LNCaP clone FGC (cell line): ENCODE data around the gene POU6F2.
"Not testable (repeated sequence)": the region's sequence is repeated elsewhere in the genome, so short reads cannot be mapped to it uniquely, and the experiment has no call there.

Source experiments
- DNase-seq: peaks from one replicate; pipeline ENCODE4 v3.0.0-alpha.2; 2011; ENCODE audit warnings: low read depth
- H3K4me3 ChIP-seq: 2 replicates; pipeline ENCODE4 v1.5.1; 2011; ENCODE audit warnings: mild to moderate bottlenecking, low read depth, low read length, control low read depth
- TF ChIP-seq, protein P1 (sequence below): IDR thresholded peaks from 2 replicates; pipeline ENCODE4 v1.5.1; 2012; ENCODE audit warnings: mild to moderate bottlenecking; ENCODE audit not compliant: control insufficient read depth, insufficient read depth; ENCODE audit errors: extremely low read depth

POU6F2 gene

DNA sequence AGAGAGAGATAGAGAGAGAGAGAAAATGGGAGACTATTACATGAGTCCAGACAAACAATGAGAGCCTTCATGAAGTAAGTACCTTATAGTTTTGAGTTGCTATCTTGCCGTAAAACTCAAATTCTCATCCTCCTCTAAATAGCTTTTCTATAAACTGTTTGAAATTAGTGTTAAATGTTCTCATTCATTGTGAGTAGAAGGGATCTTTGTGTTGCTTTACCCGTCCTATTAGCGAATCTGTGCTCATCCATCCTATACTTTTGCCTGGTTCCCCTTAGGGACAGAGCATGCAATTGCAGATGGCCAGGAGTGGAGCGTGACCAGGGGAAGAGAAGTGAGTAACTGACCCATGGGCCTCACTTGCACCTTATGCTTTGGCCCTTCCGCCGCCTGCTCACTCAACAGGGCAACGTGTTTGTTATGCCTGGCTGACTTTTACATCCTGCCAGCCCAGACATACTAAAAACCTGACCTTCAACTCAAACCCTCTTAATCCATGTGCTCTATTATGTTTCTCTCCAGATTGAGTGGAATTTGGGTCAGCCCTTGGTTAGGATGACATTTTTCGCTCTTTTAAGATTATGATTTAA lies 344.3 kb downstream of the POU6F2 start:
- TF ChIP-seq, protein P1, sequence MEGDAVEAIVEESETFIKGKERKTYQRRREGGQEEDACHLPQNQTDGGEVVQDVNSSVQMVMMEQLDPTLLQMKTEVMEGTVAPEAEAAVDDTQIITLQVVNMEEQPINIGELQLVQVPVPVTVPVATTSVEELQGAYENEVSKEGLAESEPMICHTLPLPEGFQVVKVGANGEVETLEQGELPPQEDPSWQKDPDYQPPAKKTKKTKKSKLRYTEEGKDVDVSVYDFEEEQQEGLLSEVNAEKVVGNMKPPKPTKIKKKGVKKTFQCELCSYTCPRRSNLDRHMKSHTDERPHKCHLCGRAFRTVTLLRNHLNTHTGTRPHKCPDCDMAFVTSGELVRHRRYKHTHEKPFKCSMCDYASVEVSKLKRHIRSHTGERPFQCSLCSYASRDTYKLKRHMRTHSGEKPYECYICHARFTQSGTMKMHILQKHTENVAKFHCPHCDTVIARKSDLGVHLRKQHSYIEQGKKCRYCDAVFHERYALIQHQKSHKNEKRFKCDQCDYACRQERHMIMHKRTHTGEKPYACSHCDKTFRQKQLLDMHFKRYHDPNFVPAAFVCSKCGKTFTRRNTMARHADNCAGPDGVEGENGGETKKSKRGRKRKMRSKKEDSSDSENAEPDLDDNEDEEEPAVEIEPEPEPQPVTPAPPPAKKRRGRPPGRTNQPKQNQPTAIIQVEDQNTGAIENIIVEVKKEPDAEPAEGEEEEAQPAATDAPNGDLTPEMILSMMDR: no peak
- no peak for DNase-seq
- H3K4me3 ChIP-seq: no peak overlapping the region

DNA sequence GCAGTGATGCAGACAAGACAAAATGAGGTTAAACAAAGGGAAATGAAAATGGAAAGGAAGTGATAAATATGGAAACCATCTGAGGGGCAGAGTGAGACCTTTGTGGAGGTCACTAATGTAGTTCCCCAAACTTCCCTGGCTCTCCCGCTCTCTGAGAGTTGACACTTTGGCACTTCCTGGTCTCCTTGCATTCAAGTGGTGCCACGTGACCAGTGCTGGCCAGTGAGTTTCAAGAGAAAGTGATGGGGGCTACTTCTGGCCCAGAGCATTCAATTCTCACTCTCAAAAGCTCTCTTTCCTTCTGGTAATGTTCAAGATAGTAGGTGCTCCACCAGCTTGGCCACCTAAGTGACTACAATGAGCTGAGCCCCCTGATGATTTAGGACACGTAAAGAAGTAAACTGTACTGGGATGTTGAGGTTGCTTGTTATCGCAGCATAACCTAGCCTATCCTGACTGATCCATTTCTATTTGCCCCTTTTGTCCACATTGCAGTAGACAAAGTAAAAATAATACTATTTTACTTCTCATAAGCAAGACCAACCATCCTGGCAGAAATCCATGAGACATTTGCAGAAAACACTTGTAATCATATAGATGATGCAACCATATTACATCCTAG lies 346.5 kb downstream of the POU6F2 start:
- TF ChIP-seq, protein P1: no peak
- DNase-seq: no peak
- no peak overlapping the region for H3K4me3 ChIP-seq

DNA sequence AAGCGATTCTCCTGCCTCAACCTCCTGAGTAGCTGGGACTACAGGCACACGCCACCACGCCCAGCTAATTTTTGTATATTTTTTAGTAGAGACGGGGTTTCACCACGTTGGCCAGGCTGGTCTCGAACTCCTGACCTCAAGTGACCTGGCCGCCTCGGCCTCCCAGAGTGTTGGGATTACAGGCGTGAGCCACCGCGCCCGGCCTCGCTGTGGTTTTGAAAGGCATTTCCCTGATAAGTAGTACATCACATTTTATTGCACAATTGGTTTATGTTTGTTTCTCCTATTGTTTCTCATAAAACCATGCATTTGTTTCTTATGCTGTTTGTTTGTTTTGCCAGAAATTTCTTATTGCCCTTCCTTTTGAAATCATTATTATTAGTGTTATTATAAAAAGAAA lies 353.9 kb downstream of the POU6F2 start:
- DNase-seq, H3K4me3 ChIP-seq: not testable (repeated sequence)

DNA sequence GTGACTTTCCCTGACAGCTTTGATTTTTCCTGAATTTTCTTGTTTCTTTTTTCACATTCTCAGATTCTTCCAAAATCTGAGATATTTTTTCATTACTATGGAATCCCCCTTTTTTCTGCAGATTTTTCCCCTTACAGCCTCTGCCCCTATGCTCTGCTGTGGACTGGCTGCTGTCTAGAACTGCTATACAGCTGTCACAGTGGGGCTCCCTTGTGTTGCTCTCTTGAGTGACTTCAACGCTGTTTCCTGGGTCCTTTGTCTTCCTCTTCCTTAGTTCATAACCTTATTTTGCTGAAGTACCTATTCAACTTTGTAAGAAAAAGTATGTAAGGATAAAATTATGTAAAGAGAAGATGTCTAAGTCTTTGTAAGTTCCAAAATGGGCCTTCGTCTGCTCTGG lies 354.4 kb downstream of the POU6F2 start:
- TF ChIP-seq, protein P1: no peak

DNA sequence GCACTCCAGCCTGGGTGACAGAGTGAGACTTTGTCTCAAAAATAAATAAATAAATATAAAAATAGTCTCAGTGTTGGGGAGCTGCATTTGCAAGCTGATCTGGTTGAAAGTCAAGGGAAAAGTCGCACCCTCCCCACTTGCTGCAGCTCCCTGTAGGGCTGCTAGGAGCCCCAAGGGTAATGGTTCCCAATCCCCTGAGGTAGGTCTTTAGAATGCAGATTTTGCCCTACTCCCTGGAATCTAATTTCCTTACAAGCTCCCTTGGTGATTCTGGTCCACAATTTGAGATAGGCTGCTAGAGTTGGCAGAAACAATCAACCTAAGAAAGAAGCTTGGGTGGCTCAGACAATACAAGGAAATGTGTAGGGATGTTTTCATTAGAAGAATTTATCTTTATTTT lies 356.0 kb downstream of the POU6F2 start:
- no peak overlapping the region for H3K4me3 ChIP-seq
- TF ChIP-seq, protein P1: no peak
- DNase-seq: no peak

More for the DNA sequence above, 354.4 kb downstream of the POU6F2 start:
- no peak overlapping the region for H3K4me3 ChIP-seq
- no peak for DNase-seq

DNA sequence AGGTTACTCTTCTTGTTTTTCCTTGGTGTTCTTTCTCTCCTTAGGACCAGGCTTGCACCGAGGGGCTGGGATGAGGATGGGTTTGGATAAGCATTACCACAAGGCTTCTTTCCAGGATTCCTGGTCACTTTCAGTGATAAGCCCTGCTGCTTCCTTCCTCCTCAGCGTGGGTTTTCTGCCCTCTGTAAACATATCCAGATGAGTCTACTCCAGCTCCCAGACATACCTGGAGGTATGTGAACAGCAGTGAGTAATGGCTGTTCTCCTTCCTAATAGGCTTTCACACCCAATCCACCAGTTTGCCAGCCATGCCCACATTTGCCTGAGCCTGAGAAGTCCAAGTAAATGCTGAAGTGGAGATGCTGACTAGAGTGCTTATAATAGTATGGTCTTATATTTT lies 358.7 kb downstream of the POU6F2 start:
- no peak overlapping the region for H3K4me3 ChIP-seq
- no peak for DNase-seq
- TF ChIP-seq, protein P1: no peak

DNA sequence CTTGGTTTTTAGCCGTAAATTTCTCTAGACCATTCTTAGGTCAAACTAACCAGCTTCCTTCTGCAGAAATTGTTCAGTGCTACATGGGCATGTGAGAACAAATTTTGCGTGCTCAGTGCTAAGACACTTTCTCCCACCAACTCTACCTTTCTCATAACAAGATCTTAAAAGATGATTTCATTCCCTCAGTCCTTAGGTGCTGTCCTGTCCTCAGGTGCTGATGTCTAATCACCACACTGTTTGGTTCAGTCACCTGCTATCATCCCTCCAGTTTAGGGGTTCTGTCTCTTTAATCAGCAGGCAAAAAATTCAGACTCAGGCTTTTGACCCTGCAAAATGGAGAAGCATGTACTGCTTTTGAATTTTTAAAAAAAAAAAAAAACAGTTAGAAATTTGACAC lies 361.0 kb downstream of the POU6F2 start:
- DNase-seq: no peak
- no peak overlapping the region for H3K4me3 ChIP-seq
- TF ChIP-seq, protein P1: no peak
